ENCODE measurements around the gene TSPAN11. TPM values are rescaled to one million over a fixed set of nuclear protein-coding genes. Genes with fewer than 3 reads are reported as not detected.

The TSPAN11 gene
- total and polyA plus RNA-seq, 2 donors (not counting 3 experiments of a cell fraction or from before 2014, with no cell fraction given): 2.1 to 3.9 TPM

DNA sequence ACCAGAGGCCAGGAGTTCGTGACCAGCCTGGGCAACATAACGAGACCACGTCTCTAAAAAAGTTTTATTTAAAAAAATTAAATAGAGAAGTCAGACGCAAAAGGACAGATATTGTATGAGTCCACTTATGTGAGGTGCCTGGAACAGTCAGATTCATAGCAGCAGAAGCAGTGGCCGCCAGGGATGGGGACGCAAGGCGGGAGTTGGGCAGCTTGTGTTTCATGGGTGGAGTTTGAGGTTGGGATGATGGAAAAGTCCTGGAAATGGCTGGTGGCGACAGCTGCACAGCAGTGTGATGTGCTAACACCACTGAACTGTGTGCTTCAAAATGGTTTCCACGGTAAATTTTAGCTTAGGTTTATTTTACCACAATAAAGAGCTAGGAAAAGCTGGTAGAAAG, 89.5 kb downstream of the TSPAN11 start:
- BruUV-seq (replicated peaks): no TSS peak
- Histone ChIP-seq H3K27ac (ENCODE audit: insufficient read depth, low read depth, low read length) (no peak overlapping the region), H3K9me1 (replicated peaks; ENCODE audit: control insufficient read depth, extremely low read depth, insufficient read depth, low read length) (no peaks in the 10 kb centered on the region), H3K27me3 (ENCODE audit: control insufficient read depth in 2 of 2, insufficient read depth in 2 of 2, low read length in 2 of 2) (peaks cover 0 to 5% of the 10 kb centered on the region in 2 experiments), H3K4me3 (replicated peaks in 1 of 3; ENCODE audit: insufficient read depth in 1 of 3, low read depth in 1 of 3, low read length in 3 of 3) (no peak overlapping the region), H4K20me1 (replicated peaks; ENCODE audit: control insufficient read depth, extremely low read depth, insufficient read depth, low read length) (no peaks in the 10 kb centered on the region), H3K9me3 (replicated peaks; ENCODE audit: control insufficient read depth, insufficient read depth, low read length) (no peaks in the 10 kb centered on the region), H3K9ac (replicated peaks; ENCODE audit: extremely low read depth, insufficient read depth, low read length) (no peak overlapping the region), H2AFZ (ENCODE audit: low read depth, low read length) (no peak overlapping the region), H3K36me3 (ENCODE audit: control insufficient read depth in 2 of 2, extremely low read depth in 1 of 2, insufficient read depth in 2 of 2, low read length in 2 of 2) (no peaks in the 10 kb centered on the region), H3K79me2 (ENCODE audit: control insufficient read depth, insufficient read depth, low read length) (no peaks in the 10 kb centered on the region), H3K4me2 (ENCODE audit: insufficient read depth, low read length) (no peak overlapping the region), H3K4me1 (ENCODE audit: control insufficient read depth, extremely low read depth, insufficient read depth, low read length) (peaks cover 14% of the 10 kb centered on the region)
- TF ChIP-seq, protein P1, sequence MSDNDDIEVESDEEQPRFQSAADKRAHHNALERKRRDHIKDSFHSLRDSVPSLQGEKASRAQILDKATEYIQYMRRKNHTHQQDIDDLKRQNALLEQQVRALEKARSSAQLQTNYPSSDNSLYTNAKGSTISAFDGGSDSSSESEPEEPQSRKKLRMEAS (IDR thresholded peaks at IDR 0.05; ENCODE audit: insufficient read depth, insufficient read length): no peak
- no peak for TF ChIP-seq GATA2 (IDR thresholded peaks at IDR 0.05; ENCODE audit: insufficient read depth, insufficient read length, low read depth, low read length)
- TF ChIP-seq JUN (IDR thresholded peaks at IDR 0.05; ENCODE audit: borderline replicate concordance, insufficient read depth, insufficient read length, low read depth): no peak
- TF ChIP-seq MYC (IDR thresholded peaks at IDR 0.05; ENCODE audit: low read depth, low read length): no peak
- TF ChIP-seq EZH2 (IDR thresholded peaks at IDR 0.05; ENCODE audit: borderline replicate concordance, low read depth, low read length, severe bottlenecking): no peak
- TF ChIP-seq POLR2AphosphoS5 (IDR thresholded peaks at IDR 0.05; ENCODE audit: insufficient read depth, low read depth, low read length): no peak
- TF ChIP-seq POLR2A (IDR thresholded peaks at IDR 0.05; ENCODE audit: low read depth, low read length): no peak
- TF ChIP-seq CTCF (IDR thresholded peaks at IDR 0.05; ENCODE audit: extremely low read depth in 1 of 2, insufficient read depth in 1 of 2, low read depth in 1 of 2, low read length in 2 of 2): no peak
- ChIA-PET POLR2A (no interaction called here), CTCF (no interaction called here)
- dilution Hi-C loops (cut with MboI; ENCODE audit: extremely low pct_ligation_motif_present, low sequenced_read_pairs): no loop called here
- intact Hi-C loops (cut with micrococcal nuclease): no loop called here
- FAIRE-seq (no peak), DNase-seq (ENCODE audit: low read depth, low spot score) (no peak)
